IPS-20b (cell line): ENCODE measurements around the gene PLPPR3.

ENCODE experiments used
- H3K27ac ChIP-seq: one replicate; pipeline ENCODE4 v1.5.1; 2013; ENCODE audit warnings: low read length
- H3K27me3 ChIP-seq: 2 replicates; pipeline ENCODE4 v1.6.1; 2013; ENCODE audit warnings: mild to moderate bottlenecking, low read length, inconsistent platforms; ENCODE audit not compliant: insufficient read depth
- H3K36me3 ChIP-seq: 2 replicates; pipeline ENCODE4 v1.6.1; 2013; ENCODE audit warnings: low read depth, mild to moderate bottlenecking, inconsistent platforms, low read length, moderate library complexity; ENCODE audit not compliant: insufficient read depth
- H3K4me1 ChIP-seq: 2 replicates; pipeline ENCODE4 v1.6.1; 2013; ENCODE audit warnings: mild to moderate bottlenecking, control low read depth, inconsistent platforms, low read length, moderate library complexity; ENCODE audit not compliant: insufficient read depth
- H3K4me3 ChIP-seq: 2 replicates; pipeline ENCODE4 v1.5.1; 2013; ENCODE audit warnings: mild to moderate bottlenecking, low read length, inconsistent platforms
- H3K9ac ChIP-seq: 2 replicates; pipeline ENCODE4 v1.6.1; 2013; ENCODE audit warnings: low read depth, mild to moderate bottlenecking, inconsistent platforms, low read length, moderate library complexity
- H3K9me3 ChIP-seq: 2 replicates; pipeline ENCODE4 v1.6.1; 2013; ENCODE audit warnings: mild to moderate bottlenecking, low read depth, low read length, inconsistent platforms; ENCODE audit not compliant: insufficient read depth

The PLPPR3 gene

DNA sequence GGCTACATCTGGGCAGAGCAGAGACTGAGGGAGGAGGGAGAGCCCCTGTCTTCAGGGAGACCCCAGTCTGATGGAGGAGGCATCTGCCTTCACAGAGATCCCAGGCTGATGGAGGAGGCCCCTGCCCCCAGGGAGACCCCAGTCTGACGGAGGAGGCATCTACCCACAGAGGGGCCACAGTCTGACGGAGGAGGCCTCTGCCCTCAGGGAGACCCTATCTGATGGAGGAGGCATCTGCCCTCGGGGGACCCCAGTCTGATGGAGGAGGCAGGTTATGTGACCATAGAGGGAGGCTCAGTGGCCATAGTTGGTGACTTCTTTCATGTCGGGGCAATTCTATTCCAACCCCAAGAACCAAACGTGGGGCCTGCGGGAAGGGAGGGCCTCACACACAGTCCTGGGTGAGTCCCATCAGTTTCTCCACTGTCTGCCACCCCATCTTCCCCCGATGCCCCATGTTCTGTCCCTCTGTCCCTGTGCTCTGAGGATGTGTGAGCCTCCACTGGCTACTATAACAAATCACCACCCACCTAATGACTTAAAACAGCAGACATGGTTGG is 56.5 kb downstream of the PLPPR3 start:
- H3K4me3 ChIP-seq, result no peak overlapping the region
- no peak overlapping the region for H3K27ac ChIP-seq
- H3K36me3 ChIP-seq, result no peaks in the 10 kb centered on the region
- no peaks in the 10 kb centered on the region for H3K27me3 ChIP-seq
- H3K9ac ChIP-seq, result no peak overlapping the region
- no peaks in the 10 kb centered on the region for H3K9me3 ChIP-seq
- no peaks in the 10 kb centered on the region for H3K4me1 ChIP-seq

DNA sequence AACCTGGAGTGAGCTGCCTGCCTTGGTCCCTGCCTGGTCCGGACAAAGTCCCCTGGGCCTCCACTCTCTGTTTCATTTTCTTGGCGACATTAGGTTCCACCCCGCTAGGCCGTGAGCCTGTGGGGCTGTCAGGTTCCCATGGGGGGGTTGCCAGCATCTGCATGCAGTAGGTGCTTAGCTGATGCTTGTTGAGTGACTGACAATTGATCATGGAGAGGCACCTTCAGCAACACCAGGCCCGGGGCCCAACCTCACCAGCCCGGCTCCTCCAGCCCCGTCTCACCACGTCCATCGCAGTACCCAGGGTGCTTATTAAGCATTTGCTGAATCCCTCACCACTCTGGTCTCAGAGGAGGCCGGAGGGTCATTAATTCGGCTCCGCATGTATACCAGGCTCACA is 57.5 kb downstream of the PLPPR3 start:
- no peaks in the 10 kb centered on the region for H3K27me3 ChIP-seq
- H3K9ac ChIP-seq, result no peak overlapping the region
- H3K27ac ChIP-seq, result no peak overlapping the region
- H3K36me3 ChIP-seq, result no peaks in the 10 kb centered on the region
- H3K4me3 ChIP-seq, result no peak overlapping the region
- H3K9me3 ChIP-seq, result no peaks in the 10 kb centered on the region
- no peaks in the 10 kb centered on the region for H3K4me1 ChIP-seq

DNA sequence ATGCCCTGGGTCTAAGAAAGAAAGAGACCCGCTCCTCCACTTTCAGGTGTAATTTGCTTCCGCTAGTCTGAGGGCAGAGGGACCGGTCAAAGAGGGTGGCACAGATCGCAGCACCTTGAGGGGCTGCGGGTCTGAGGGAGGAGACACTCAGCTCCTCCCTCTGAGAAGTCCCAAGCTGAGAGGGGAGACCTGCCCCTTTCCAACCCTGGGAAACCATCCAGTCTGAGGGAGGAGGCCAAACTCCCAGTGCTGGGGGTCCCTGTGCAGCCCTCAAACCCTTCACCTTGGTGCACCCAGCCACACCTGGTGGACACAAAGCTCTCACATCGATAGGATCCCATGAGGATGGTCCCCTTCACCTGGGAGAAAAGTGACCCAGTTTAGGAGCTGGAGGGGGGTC is 57.9 kb downstream of the PLPPR3 start:
- Histone ChIP-seq H3K36me3 (no peaks in the 10 kb centered on the region), H3K27ac (no peak overlapping the region), H3K9me3 (no peaks in the 10 kb centered on the region), H3K4me3 (no peak overlapping the region), H3K9ac (no peak overlapping the region), H3K4me1 (no peaks in the 10 kb centered on the region), H3K27me3 (no peaks in the 10 kb centered on the region)

DNA sequence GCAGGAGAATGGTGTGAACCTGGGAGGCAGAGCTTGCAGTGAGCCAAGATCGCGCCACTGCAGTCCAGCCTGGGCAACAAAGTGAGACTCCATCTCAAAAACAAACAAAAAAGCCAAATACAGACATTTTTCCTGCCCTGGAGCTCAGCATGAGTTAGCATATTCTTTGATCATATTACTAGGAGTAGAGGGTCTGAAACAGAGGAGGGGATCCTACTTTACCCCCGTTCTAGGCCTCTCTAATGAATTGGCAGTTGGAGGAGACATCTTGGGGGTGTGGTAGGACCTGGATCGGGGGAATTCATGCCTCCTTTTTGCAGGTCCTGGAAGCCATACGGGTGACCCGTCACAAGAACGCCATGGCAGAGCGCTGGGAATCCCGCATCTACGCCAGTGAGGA is 58.6 kb downstream of the PLPPR3 start:
- Histone ChIP-seq H3K4me3 (no peak overlapping the region), H3K27me3 (no peaks in the 10 kb centered on the region), H3K4me1 (no peaks in the 10 kb centered on the region), H3K9ac (no peak overlapping the region), H3K36me3 (no peaks in the 10 kb centered on the region), H3K9me3 (no peaks in the 10 kb centered on the region), H3K27ac (no peak overlapping the region)
